AG10803 (cell line): ENCODE data around the gene MILR1.
A peak's percentile ranks its signal among the peaks of the same experiment; 100 is the strongest.

ENCODE experiments used
- DNase-seq: peaks from one replicate; pipeline ENCODE4 v3.0.0; 2010; ENCODE audit warnings: low read depth
- H3K4me3 ChIP-seq: 2 replicates; pipeline ENCODE4 v1.5.1; 2011; ENCODE audit warnings: mild to moderate bottlenecking, low read length, control low read depth
- CTCF ChIP-seq: conservative IDR thresholded peaks from 2 replicates; pipeline ENCODE4 v1.5.1; 2011; ENCODE audit warnings: mild to moderate bottlenecking, low read length, control low read depth, inconsistent platforms

The MILR1 gene

GRCh38 chr17:64477849-64478248 lies 28.9 kb downstream of the MILR1 start:
- TF ChIP-seq CTCF = no peak

GRCh38 chr17:64480951-64481350 lies 32.0 kb downstream of the MILR1 start:
- no peak for DNase-seq
- no peak overlapping the region for H3K4me3 ChIP-seq
- no peak for TF ChIP-seq CTCF

More at GRCh38 chr17:64477849-64478248, 28.9 kb downstream of the MILR1 start:
- DNase-seq = no peak
- no peak overlapping the region for H3K4me3 ChIP-seq

DNA sequence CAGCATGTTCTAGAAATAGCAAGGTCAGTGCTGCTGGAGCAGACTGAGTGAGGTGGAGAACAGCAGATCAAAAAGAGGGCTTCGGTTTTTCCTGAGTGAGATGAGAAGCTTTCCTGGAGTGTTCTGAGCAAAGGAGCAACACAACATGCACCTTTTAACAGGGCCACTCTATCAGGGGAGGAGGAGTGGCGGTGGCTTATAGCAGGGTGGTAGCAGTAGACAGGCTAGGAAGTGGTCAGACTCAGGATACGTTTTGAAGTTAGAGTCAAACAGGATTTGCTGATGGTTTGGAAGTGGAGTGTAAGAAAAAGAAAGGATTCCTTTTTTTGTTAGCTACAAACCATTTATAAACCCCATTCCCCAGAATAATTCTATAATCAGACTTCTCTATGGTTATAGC lies 35.5 kb downstream of the MILR1 start:
- no peak overlapping the region for H3K4me3 ChIP-seq
- TF ChIP-seq CTCF = no peak
- DNase-seq = no peak

GRCh38 chr17:64488301-64488700 lies 39.4 kb downstream of the MILR1 start:
- DNase-seq = no peak

GRCh38 chr17:64491034-64491860 lies 42.3 kb downstream of the MILR1 start:
- TF ChIP-seq CTCF = peak; percentile 70
- DNase-seq = peak; percentile 25
- no peak overlapping the region for H3K4me3 ChIP-seq

More at GRCh38 chr17:64488301-64488700, 39.4 kb downstream of the MILR1 start:
- H3K4me3 ChIP-seq = no peak overlapping the region
- no peak for TF ChIP-seq CTCF

GRCh38 chr17:64491994-64492393 lies 43.1 kb downstream of the MILR1 start:
- no peak overlapping the region for H3K4me3 ChIP-seq
- no peak for TF ChIP-seq CTCF
- peak; percentile 22 for DNase-seq

DNA sequence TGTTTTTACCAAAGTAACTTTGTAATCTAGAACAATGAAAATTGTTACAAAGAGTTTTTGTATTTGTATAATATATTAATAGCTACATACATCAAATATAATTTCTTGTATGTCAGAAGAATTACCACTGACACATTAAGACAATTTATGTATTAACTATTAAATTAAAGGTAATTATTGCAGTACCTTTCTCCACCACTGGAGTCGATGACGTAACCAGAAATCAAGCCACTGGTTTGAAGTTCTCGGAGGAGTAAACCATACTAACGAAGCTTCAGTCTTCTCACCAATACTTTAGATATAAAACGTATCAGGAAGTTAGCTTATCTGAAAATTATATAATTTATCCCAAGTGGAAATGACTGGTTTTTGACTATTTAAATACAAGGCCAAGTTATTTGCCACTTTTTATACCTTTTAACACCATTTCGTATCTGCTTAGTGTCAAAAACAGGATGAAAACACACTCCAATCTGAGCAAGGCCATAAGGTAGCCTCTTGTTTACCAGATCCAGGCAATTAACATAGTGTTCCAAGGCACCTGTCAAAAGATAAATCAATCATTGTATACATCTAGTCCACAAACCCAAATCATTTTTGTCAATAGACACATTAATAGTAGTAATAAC lies 43.7 kb downstream of the MILR1 start:
- peak; percentile 45 for TF ChIP-seq CTCF
- DNase-seq = no peak
- H3K4me3 ChIP-seq = no peak overlapping the region
